GM20431 (cell line): ENCODE measurements around the gene STXBP5.

Source experiments
- in situ Hi-C: fragments of 300-500 bp; cut with MseI, MboI; formaldehyde crosslinking; loops from one replicate; pipeline ENCODE4 v1.15.0; 2020; ENCODE audit warnings: low sequenced_read_pairs; ENCODE audit not compliant: unreplicated experiment

The STXBP5 gene

DNA sequence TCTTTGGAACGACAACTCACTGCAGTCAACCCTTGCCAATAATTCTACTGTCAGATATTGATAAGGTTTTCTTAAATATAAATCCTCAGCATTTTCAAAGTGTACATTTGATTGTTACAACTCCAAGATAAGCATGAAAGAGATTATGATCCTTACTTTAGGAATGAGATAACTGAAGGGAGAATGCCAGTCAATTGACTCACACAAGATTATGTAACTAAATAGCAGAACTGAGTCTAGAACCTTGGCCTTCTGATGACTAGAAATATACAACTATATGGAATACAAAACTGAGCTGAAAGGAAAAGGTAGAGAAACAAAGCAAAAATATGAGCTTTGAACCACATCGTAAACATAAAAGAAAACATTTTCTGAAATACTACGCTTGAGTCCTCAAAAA, 26.9 kb upstream of the STXBP5 start:
- in situ Hi-C loops, result no loop called here

DNA sequence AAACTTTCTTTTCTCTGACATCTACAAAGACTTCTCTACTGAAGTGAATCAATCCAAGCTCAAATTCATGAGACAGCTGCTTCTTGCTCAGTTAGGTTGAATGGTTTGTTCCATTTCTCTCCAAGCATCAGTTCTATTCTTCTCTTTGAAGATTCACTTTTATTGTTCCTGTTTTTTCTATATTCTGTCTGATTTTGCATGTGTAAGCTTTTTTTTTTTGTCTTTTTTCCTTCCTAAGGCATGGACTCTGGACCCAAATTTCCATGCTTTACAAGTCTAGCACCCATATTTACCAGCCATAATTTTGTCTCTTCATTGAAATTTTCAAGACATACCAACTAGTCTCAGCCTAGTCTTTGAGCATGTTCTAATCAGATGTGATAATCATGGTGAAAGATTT, 25.9 kb upstream of the STXBP5 start:
- in situ Hi-C loops, result no loop called here

DNA sequence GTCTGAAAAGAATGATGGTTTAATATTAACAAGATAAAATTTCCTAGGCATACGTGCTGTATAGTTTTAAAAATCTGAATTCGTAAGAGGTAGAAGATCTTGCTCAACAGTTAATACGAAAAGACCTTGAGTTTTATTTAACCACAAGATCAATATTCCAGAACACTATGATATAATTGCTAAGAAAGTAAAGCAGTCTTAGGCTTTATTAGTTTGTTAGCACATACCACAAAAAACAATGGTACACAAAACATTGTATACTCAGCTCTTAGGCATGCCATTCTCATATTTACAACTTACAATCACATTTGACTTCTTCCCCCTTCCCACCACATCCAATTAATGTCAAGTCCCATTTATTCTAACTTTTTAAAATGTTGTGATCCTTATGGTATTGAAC, 24.4 kb upstream of the STXBP5 start:
- in situ Hi-C loops, result no loop called here

DNA sequence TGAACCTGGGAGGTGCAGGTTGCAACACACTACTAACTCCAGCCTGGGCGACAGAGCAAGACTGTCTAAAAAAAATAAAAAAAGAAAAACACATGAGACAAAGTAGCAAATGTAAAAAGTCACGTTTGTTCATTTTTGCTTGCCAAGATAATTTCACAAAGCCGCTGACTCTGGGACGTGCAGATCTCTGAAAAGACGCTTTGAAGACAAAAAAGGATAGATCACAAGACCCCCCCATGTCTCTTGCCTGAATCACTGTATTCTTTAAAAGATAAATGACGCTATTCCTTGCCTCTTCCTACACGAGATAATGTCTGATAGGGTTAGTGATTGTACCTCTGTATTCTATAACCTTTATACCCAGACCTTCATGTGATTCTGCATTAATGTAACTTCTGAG, 23.3 kb upstream of the STXBP5 start:
- in situ Hi-C loops, result no loop called here

DNA sequence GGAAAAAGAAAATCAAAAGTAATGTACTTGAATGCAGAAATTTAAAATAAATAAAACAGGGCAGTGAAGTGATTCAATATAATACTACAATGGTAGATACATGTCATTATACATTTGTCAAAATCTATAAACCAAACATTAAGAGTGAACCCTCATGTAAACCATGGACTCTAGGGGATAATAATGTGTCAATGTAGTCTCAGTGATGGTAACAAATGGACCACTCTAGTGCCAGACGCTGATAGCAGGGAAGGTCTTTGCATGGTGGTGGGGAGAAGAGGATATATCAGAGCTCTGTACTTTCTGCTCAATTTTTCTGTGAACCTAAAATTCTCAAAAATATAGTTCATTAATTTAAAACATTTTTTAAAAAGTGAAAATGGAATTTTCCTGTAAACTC, 19.8 kb upstream of the STXBP5 start:
- in situ Hi-C loops, result no loop called here

DNA sequence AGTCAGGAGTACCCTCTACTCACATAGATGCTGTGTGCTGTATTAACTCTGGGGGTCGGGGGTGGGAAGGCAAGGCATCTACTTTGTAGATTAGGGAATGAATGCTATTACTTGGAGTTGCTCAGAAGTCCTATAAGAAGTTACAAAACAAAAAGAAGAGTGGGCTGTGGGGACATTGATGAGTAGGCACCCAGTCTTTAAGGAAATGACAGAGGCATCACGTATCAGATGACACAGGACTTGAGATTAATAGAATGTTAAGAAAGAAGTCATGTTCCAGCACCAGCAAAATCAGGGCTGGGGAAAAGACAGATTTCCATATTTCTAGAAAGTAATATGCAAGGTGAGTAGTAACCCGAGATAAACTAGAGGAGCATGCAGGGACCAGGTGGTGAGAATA, 19.0 kb upstream of the STXBP5 start:
- in situ Hi-C loops, result no loop called here

DNA sequence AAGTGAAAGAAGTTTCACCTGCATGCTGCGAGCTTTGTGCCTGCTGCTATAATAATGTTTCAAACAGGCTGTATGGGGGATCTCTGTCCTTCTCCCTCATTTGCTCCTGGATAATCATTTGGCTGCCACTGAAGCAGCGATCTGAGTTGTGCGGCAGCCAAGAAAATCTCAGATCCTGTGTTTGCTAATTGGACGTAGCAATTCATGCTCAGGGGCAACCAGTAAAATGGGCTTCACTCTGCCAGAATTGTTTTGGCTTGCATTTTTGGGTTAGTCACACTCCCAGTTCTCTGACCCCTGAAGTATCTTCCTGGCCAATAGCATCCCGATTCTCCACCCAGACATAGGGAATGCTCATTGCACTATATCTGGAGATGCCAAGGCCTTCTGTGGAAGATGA, 13.7 kb upstream of the STXBP5 start:
- in situ Hi-C loops, result no loop called here

DNA sequence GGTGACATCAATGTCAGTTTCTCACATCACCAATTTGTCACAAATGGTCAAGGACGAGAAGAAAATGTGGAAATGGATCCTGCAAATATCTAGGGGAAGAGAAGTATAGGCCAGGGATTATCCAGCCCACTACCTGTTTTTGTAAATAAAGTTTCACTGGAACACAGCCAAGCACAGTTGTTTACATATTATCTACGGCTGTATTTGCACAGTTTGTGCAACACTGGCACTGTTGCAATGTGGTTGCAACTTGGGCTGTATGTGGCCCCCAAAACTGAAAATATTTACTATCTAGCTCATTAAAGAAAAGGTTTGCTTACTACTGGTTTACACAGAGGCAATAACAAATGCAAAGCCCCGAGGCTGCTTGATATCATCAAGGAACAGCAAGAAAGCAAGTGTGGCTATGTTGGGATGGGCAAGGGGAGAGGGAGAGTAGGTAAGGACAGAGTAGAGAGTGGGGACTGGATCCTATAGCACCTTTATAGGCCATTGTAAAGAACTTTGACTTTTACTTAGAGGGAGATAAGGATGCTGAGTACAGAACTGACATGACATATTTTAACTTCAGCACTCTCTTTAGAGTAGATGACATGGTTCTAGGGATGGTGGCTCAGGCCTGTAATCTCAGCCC, 11.8 kb upstream of the STXBP5 start:
- in situ Hi-C loops, result no loop called here

DNA sequence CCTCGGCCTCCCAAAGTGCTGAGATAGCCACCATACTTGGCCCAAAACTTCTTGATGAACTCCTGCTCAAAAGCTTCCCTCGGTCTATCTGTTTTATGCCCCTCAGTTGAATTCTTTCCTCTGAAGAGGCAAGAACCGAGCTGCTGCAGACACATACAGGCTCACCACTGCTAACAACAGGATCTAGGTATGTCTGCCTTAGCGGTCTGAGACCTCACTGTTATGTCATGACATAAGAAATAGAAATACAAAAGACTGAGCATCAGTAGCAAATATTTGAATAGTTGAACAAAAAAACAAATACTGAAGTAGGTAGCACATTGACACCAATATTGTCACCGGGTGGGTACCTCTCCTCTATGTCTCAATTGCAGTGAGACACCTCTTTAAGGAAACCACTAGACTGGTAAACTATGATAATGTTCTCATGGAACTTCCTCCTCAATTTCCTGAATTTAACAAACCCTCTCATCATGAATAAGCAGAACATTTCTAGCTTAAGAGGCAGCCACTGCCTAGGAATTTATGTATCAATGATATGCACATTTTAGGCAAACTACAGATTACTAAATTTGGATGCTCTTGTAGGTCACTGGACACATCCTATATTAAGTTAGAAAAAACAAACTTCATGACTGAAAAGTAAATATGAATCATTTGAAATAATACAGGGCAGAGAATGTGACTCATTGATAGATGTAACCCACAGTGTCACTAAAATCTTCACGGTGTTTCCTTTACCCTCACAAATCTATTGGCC, 9.4 kb upstream of the STXBP5 start:
- in situ Hi-C loops, result no loop called here

DNA sequence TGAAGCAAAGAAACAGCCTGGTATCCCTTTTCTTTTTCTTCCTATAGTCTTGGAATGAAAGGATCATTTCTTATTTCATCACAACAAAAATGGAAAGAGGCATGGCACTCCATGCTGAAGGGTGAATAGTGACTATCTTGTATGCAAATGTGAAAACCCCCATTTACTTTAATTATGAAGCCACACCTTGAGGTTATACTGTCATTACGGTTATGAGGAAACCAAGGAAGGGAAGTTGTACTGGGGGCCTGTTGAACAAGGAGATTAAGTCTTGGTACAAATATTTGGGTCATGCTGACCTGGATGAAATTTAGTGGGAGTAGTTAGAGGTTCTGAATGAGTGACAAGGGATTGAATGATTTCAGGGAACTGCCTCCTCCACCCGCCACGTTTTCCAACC, 8.7 kb upstream of the STXBP5 start:
- in situ Hi-C loops, result no loop called here

DNA sequence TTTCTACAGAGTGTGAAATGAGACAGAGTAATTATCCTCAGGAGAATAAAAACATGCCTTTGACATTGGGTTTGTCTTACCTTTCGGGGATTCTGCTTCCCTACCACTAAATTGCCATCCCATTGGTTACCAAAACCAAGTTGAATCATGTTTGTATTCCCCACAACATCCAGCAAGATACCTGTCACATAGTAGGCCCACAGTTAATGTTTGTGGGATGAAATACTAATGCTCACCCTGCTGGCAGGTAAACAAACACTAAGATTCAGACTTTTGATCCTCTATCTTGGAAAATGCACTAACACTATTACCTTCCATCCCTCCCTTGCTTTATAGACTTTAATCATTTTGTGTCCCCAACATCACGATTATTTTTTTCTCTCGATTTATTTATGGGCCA, 8.2 kb upstream of the STXBP5 start:
- in situ Hi-C loops, result no loop called here

DNA sequence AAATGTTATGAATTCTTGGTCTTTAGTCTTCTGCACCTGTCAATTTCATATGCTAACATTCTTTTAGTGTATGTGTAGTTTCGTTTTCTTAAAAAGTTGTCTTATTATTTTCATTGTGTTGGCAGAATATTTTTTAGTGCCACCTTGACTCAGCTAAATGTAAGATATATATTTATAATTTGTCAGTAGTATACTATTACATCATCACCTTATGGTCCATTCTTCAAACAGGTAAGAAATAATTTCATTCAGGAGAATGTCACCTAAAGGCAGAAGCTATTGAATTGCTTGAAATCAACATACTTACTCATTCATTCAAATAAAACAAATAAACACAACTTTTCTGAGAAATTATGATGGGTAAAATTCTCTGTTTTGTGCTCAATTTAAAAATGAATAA, 3.5 kb upstream of the STXBP5 start:
- in situ Hi-C loops, result no loop called here

DNA sequence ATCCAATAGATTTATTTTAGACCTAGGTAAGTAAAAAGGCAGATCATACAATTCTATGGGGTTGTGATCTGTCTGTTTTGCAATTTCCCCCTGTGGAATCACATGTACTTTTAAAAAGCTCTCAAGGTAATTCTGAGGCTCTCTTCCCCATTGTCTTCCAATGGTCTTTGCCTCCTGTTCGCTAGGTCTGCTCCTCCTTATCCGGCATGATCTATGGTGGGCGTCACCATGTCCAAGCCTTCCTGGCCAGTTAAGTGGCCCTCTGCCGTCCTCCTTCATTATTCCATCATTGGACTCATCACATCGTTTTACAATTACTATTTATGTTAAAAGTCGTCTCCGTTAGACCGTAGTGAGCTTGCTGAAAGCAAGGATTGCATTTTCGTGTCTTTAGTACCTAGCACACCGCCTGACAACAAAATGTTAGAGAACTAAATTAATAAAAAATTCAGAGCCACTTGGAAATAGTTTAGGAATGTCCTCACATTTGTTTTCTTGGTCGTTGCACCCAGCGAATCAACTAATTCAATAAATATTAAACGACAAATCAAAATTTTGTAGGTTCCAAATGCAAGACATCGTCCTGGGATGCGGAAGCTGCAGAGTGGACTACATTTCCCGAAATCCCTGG, 2.2 kb upstream of the STXBP5 start:
- in situ Hi-C loops, result no loop called here

DNA sequence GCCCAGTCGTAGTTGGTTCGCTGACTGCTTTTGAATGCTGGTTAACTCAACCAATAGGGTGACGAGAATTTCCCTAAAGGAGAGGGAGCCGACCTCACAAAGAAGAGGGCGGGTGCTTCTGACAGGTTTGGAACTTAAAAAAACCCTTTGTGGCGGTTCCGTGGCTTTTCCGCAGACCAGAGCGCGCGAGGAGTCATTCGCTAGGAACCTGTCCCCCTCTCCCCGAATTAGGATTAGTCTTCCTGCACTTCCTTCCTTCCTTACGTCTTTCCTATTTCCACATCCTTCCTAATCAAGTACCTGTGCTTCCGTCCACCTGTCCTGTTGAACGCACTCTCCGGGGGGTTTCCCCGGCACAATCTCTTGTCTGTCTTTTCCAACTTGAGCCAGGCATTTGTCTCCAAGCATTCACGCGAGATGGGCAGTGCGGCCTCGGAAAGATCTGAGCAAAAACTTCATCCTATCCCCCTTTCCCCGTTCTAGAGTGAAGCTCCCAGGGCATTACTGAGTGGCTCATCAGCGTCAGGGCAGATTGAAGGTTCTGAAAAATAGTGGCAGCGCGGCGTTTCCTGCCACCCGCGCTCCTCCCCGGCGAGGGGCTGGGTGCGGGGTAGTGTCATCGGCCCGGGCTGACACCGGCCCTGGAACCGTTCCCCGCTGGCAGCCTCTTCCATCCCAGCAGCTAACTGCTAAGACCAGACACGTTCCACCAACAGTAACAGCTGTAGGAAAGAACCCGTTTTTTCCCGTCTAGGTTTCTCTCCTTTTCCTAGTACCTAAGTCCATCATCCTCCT, 1.5 kb upstream of the STXBP5 start:
- in situ Hi-C loops, result no loop called here

DNA sequence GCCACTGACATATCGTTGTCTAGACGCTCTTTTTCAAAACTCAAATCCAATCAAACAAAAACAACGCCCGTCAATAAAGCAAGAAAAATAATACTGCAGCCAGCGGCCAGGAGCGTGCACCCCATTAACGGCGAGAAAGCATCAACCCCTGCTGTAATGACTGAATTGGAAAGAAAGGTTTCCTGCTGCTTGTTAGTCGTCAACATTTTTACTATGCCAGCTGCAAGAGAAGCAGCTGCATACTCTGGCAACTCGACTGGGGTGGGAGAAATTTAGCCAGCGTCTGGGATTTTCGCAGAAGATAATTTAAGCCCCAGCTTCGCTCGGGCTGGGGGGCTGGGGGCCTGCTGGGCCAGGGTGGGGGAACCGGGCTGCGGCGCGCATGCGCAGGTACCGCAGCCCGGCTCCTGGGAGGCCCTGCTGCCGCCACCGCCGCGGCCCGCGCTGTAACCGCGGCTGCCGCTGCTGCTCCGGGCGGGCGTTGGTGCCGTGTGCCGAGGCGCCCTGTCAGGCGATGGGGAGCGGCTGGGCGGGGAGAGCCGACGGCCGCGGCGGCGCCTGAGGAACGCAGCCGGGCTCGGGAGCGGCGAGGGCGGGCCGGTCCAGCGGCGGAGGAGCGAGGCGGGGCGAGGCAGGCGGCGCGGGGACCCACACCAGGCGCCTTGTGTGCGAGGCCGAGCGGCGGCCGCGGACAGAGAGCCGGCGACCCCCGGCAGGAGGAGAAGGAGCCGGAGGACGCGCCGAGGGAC, 732 bp upstream of the STXBP5 start:
- in situ Hi-C loops, result no loop called here

DNA sequence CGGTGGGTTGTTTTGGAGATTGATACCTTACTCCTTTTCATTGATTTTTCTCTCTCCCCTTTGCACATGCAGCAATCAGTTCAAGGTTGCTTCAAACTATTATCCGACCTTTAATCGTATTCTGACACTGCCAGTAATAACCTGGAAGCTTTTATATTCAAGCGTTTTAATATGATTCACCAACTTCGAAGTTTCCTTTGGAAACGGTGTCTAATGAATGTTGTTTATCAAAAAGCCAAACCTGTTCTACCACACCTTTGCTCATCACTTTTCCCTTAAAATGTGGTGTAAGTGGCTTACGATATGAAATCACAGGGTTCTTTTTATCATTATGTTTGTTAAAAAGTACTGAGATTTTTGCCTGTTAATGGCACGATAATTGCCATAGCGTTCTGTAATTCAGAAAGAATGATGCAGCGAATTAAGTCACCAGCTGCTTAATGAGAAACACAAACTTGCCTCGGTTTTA, 660 bp downstream of the STXBP5 start:
- in situ Hi-C loops, result no loop called here

DNA sequence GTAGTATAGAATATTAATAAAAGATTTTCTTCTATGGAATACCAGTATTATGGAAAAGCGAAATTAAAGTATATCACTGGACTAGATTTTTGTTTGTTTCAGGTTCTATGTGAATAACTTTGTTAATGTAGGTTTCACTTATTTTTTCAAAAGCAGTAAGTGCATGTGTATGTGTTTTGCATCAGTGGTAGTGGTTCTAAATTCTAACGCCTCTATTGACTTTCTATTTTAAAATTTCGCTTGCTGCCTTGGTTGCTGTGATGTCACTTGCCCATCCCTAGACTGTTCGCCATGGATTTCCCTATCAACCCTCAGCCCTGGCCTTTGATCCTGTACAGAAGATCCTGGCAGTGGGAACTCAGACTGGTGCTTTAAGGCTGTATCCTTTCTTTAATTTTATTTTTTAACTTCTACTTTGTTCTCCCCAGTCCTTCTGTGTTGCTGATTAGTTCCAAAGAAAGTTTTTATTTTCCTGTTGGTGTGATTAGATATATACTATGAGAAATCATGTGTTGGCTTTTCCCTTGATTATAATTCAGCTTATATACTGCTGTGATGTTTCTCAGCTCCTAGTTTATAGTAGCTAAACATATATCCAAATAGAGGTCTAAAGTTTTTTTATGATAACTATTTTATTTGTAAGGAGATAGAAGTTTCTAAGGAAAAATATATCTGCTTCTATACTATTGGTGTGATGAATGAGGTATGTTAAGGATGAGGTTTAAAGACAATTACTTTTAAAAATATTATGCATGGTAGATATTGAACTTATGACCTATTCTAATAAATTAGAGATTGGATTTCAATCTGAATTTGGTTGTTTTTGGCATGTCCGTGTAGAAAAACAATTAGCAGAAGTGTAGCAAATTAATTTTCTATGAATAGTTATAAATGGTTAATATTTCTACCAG, 1.7 kb downstream of the STXBP5 start:
- in situ Hi-C loops, result no loop called here

DNA sequence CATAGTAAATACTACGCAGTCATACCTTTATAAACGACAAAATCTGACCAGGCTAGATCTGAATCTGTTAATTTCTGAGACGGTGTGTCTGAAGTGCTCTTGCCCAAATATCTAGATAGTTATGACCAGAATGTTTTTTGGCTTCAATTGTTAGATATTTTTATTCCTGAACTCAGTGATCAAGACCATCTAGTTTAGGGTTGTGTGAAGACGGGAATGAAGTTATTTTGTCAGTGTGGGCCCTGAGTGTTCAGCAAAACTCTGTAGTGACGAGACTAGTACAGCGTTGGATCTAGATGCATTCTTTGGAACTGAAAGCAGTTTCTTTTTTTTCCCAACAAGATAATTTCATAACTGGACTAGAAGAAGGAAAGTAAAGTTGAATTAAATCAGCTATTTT, 3.1 kb downstream of the STXBP5 start:
- in situ Hi-C loops, result no loop called here
